ENCODE results near the gene BTK.

GRCh38 chrX:101394372-101394771 is 8.4 kb upstream of the BTK start:
- TF ChIP-seq CTCF (IDR thresholded peaks at IDR 0.05; ENCODE audit: insufficient read depth, low read length) (no peak), POLR2AphosphoS5 (IDR thresholded peaks at IDR 0.05; ENCODE audit: low read depth) (peak; percentile 8; the same call in 1 of the 2 replicates)
- TF ChIP-seq, protein P1, sequence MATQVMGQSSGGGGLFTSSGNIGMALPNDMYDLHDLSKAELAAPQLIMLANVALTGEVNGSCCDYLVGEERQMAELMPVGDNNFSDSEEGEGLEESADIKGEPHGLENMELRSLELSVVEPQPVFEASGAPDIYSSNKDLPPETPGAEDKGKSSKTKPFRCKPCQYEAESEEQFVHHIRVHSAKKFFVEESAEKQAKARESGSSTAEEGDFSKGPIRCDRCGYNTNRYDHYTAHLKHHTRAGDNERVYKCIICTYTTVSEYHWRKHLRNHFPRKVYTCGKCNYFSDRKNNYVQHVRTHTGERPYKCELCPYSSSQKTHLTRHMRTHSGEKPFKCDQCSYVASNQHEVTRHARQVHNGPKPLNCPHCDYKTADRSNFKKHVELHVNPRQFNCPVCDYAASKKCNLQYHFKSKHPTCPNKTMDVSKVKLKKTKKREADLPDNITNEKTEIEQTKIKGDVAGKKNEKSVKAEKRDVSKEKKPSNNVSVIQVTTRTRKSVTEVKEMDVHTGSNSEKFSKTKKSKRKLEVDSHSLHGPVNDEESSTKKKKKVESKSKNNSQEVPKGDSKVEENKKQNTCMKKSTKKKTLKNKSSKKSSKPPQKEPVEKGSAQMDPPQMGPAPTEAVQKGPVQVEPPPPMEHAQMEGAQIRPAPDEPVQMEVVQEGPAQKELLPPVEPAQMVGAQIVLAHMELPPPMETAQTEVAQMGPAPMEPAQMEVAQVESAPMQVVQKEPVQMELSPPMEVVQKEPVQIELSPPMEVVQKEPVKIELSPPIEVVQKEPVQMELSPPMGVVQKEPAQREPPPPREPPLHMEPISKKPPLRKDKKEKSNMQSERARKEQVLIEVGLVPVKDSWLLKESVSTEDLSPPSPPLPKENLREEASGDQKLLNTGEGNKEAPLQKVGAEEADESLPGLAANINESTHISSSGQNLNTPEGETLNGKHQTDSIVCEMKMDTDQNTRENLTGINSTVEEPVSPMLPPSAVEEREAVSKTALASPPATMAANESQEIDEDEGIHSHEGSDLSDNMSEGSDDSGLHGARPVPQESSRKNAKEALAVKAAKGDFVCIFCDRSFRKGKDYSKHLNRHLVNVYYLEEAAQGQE (IDR thresholded peaks at IDR 0.05; ENCODE audit: insufficient replicate concordance, low read depth) = no peak
